Measurements from ENCODE around the gene TSPAN12. TPM values are rescaled to one million over a fixed set of nuclear protein-coding genes. Genes with fewer than 3 reads are reported as not detected.

The TSPAN12 gene, protein sequence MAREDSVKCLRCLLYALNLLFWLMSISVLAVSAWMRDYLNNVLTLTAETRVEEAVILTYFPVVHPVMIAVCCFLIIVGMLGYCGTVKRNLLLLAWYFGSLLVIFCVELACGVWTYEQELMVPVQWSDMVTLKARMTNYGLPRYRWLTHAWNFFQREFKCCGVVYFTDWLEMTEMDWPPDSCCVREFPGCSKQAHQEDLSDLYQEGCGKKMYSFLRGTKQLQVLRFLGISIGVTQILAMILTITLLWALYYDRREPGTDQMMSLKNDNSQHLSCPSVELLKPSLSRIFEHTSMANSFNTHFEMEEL
- total RNA-seq (2021; fragmentation: NEBNext Ultra II Directional; extraction: Animal tissue kit (Norgen Biotek cat#: 25700)) (15.9 and 17.9 TPM in 2 replicates), polyA plus RNA-seq (2011; rRNA removed) (2.9 and 6.1 TPM in 2 replicates), polyA minus RNA-seq (2011; rRNA and poly(A)+ RNA removed) (20.1 and 30.1 TPM in 2 replicates)
- polyA plus RNA-seq (2011; cell fraction: cytosol; rRNA removed) = 9.6 TPM
- 5.0 TPM for polyA plus RNA-seq (2011; cell fraction: nucleus; rRNA removed)
- 12.5 to 14.8 TPM (median 13.7 TPM) in 4 replicates for polyA plus RNA-seq (2012, experiment 1 of 2)
- 1.8 TPM for polyA plus RNA-seq (2012, experiment 2 of 2)
- polyA plus RNA-seq (2013, experiment 1 of 2) = 9.1 TPM
- polyA plus RNA-seq (2013, experiment 2 of 2) = 11.6 TPM
- polyA minus RNA-seq (2011; cell fraction: cytosol; rRNA and poly(A)+ RNA removed) = 3.5 TPM
- 9.0 TPM for polyA minus RNA-seq (2011; cell fraction: nucleus; rRNA and poly(A)+ RNA removed)
- long read RNA-seq, experiment 1, transcript TSPAN12-201 (8 exons, 2,798 nt) = major isoform, 5 of 27 reads
- long read RNA-seq, experiment 1, partial matches to known transcripts = 11 of 27 reads
- long read RNA-seq, experiment 1, other reads (novel, unspliced or antisense) = 11 of 27 reads
- long read RNA-seq, experiment 2, transcript TSPAN12-201 (8 exons, 2,798 nt) = major isoform, 8 of 17 reads
- long read RNA-seq, experiment 2, partial matches to known transcripts = 2 of 17 reads
- long read RNA-seq, experiment 2, other reads (novel, unspliced or antisense) = 7 of 17 reads

GRCh38 chr7:120857588-120858573 is at the start of gene TSPAN12:
Gene TSPAN12, minus strand, starts transcription at chr7:120858144. Its CDS starts 1,381 bp downstream, at chr7:120856763.
- Histone ChIP-seq H4K5ac (ENCODE audit: insufficient read length, low read depth, low read length) (peak within 1 kb of the TSS; percentile 50), H4K8ac (ENCODE audit: extremely low read depth, insufficient read depth, low read length) (peak within 1 kb of the TSS; percentile 96; the same call in 1 of the 2 replicates), H3K27ac (ENCODE audit: low read depth, low read length) (peak within 1 kb of the TSS; percentile 35; the same call in 1 of the 2 replicates), H2BK12ac (ENCODE audit: low read depth, low read length) (no peak within 1 kb of the TSS), H3K9ac (replicated peaks in 1 of 4; ENCODE audit: extremely low read depth in 1 of 4, low read depth in 3 of 4, low read length in 3 of 4) (peak within 1 kb of the TSS; percentile 62 to 84 (median 74)), H4K91ac (replicated peaks; ENCODE audit: insufficient read length, low read length) (peak within 1 kb of the TSS; percentile 66), H2BK5ac (ENCODE audit: low read depth, low read length) (peak within 1 kb of the TSS; percentile 75), H3K14ac (ENCODE audit: insufficient read length) (no peak within 1 kb of the TSS), H2AK5ac (ENCODE audit: low read depth, low read length) (no peak within 1 kb of the TSS), H2AFZ (ENCODE audit: low read length) (peak within 1 kb of the TSS; percentile 98), H3K56ac (replicated peaks; ENCODE audit: insufficient read length, low read depth, low read length) (no peak within 1 kb of the TSS), H2BK15ac (ENCODE audit: low read length) (no peak within 1 kb of the TSS), H3K18ac (ENCODE audit: extremely low read depth, low read length) (peak within 1 kb of the TSS; percentile 82), H3K9me3 (ENCODE audit: insufficient read depth in 2 of 2, low read depth in 1 of 2, low read length in 1 of 2) (no peaks in the 10 kb centered on the region), H3K4me3 (ENCODE audit: extremely low read depth in 1 of 4, insufficient read depth in 2 of 4, low read depth in 3 of 4, low read length in 4 of 4) (peak within 1 kb of the TSS; percentile 60 to 78 (median 68)), H3K4me2 (ENCODE audit: insufficient read depth in 1 of 2, low read depth in 2 of 2, low read length in 2 of 2) (peak within 1 kb of the TSS; percentile 84 to 92), H3K79me1 (ENCODE audit: low read depth, low read length) (no peaks in the 10 kb centered on the region), H2BK120ac (replicated peaks; ENCODE audit: low read depth, low read length) (no peak within 1 kb of the TSS), H4K20me1 (replicated peaks in 1 of 2; ENCODE audit: control insufficient read depth in 1 of 2, insufficient read depth in 2 of 2, low read length in 2 of 2) (no peaks in the 10 kb centered on the region), H3K23ac (ENCODE audit: insufficient read length) (no peak within 1 kb of the TSS), H3K23me2 (ENCODE audit: low read depth, low read length) (peaks cover 11% of the 10 kb centered on the region), H3K4me1 (replicated peaks in 1 of 4; ENCODE audit: control insufficient read depth in 3 of 4, insufficient read depth in 4 of 4, low read length in 3 of 4) (peaks cover 0 to 5% (median 0%) of the 10 kb centered on the region in 4 experiments; a peak in 2 of 7 replicates), H2BK20ac (ENCODE audit: low read length) (no peak within 1 kb of the TSS), H3K4ac (replicated peaks; ENCODE audit: insufficient read length, low read depth, low read length) (no peak within 1 kb of the TSS), H3K27me3 (replicated peaks in 1 of 4; ENCODE audit: control insufficient read depth in 3 of 4, extremely low read depth in 1 of 4, insufficient read depth in 3 of 4, low read length in 3 of 4) (no peaks in the 10 kb centered on the region), H3K79me2 (ENCODE audit: control insufficient read depth in 1 of 2, insufficient read depth in 2 of 2, low read length in 2 of 2) (no peaks in the 10 kb centered on the region), H3K36me3 (ENCODE audit: control insufficient read depth in 2 of 4, insufficient read depth in 4 of 4, low read length in 3 of 4) (no peaks in the 10 kb centered on the region)
- FAIRE-seq (no peak), DNase-seq (ENCODE audit: low read depth in 1 of 2, low spot score in 2 of 2) (peak in 1 of 2 experiments; percentile 85)
- ChIA-PET POLR2A (ENCODE audit: partially characterized antibody) (interaction anchor here (0.6 to 1.6 kb wide), 4 partner anchors 16 to 260 kb away, joined by 3 to 7 read pairs (median 5); partner anchors contain the start of gene ING3), CTCF (ENCODE audit: partially characterized antibody) (interaction anchor here (0.6 to 2.4 kb wide), 7 partner anchors 10 to 66 kb away, joined by 3 to 13 read pairs (median 5); no protein-coding TSS in a partner anchor)
- 1% methylated on average over 27 of the region's 71 CpGs; no CpG with 5 or more reads in 1 of the 2 experiments for WGBS, 2 experiments (ENCODE audit: extremely low coverage in 1 of 2, insufficient coverage in 1 of 2, insufficient read length in 1 of 2, insufficient replicate concordance in 2 of 2, low coverage in 1 of 2, low lambda C conversion rate in 2 of 2, missing lambda C conversion rate in 1 of 2)
- TF ChIP-seq SIN3A (conservative IDR thresholded peaks at IDR 0.05 in 1 of 2, IDR thresholded peaks at IDR 0.05 in 1 of 2; ENCODE audit: low read depth in 1 of 2, low read length in 2 of 2) (peak in 1 of 2 experiments; percentile 19; a peak in 1 of 4 replicates), SRF (IDR thresholded peaks at IDR 0.05; ENCODE audit: low read depth, low read length) (no peak)

Measured in H1 (cell line).